ENCODE measurements around the gene OR2T1.
"Not testable (repeated sequence)": the region's sequence is repeated elsewhere in the genome, so short reads cannot be mapped to it uniquely, and the experiment has no call there.

DNA sequence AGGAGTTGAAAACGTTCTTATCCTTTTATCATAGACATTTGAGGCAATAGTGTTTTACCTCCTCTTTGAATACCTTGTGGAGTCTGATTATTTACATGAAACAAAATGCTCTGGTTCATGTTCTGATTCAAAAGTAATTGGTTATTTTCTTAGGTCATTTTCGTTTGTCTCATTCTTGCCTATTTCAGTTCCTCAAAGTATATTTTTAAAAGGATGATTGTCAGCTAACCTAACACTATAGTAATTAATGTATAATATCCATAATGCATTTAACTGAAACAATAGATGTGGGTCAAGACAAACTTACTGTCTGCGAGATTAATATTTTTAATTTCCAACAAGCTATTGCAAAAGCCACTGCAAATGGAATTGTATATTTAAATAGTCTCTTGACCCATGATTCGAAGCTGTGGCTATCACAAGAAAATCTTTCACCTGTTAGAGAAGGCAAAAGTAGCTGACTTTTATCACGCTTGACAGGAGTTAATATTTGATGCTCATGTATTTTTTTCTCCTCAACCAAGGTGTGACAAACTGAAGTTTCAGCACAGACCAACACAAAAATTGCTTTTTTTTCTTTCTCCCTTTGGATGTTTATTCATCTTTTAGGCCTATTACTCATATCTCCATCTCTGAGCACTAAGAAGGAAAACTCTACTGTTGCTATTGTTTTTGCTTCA is 47.8 kb downstream of the OR2T1 start:
- not testable (repeated sequence) for TF ChIP-seq ZNF174 (CRISPR knock-in tag; IDR thresholded peaks at IDR 0.05); KAT7 (CRISPR knock-in tag; IDR thresholded peaks at IDR 0.05; ENCODE audit: borderline replicate concordance); RAD21 (CRISPR knock-in tag; conservative IDR thresholded peaks at IDR 0.05 in 1 of 2, IDR thresholded peaks at IDR 0.05 in 1 of 2); TCF7L2 (IDR thresholded peaks at IDR 0.05; ENCODE audit: low read depth, low read length); HMGN3 (IDR thresholded peaks at IDR 0.05; ENCODE audit: borderline replicate concordance, extremely low read depth, insufficient read length, low read depth, low read length); ZNF134 (CRISPR knock-in tag; conservative IDR thresholded peaks at IDR 0.05); POLR2A (conservative IDR thresholded peaks at IDR 0.05); RERE (CRISPR knock-in tag; IDR thresholded peaks at IDR 0.05; ENCODE audit: borderline replicate concordance); TCF3 (CRISPR knock-in tag; IDR thresholded peaks at IDR 0.05); ZKSCAN8 (CRISPR knock-in tag; IDR thresholded peaks at IDR 0.05); HDAC6 (IDR thresholded peaks at IDR 0.05; ENCODE audit: low read depth, low read length)
- TF ChIP-seq, protein P1, sequence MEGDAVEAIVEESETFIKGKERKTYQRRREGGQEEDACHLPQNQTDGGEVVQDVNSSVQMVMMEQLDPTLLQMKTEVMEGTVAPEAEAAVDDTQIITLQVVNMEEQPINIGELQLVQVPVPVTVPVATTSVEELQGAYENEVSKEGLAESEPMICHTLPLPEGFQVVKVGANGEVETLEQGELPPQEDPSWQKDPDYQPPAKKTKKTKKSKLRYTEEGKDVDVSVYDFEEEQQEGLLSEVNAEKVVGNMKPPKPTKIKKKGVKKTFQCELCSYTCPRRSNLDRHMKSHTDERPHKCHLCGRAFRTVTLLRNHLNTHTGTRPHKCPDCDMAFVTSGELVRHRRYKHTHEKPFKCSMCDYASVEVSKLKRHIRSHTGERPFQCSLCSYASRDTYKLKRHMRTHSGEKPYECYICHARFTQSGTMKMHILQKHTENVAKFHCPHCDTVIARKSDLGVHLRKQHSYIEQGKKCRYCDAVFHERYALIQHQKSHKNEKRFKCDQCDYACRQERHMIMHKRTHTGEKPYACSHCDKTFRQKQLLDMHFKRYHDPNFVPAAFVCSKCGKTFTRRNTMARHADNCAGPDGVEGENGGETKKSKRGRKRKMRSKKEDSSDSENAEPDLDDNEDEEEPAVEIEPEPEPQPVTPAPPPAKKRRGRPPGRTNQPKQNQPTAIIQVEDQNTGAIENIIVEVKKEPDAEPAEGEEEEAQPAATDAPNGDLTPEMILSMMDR (IDR thresholded peaks at IDR 0.05 in 2 of 3, conservative IDR thresholded peaks at IDR 0.05 in 1 of 3; ENCODE audit: insufficient read depth in 2 of 3, low read depth in 1 of 3, low read length in 3 of 3) = not testable (repeated sequence)
